Daoy (cell line): ENCODE data around the gene CEP135. TPM values are rescaled to one million over a fixed set of nuclear protein-coding genes. Genes with fewer than 3 reads are reported as not detected.
"Not testable (repeated sequence)": the region's sequence is repeated elsewhere in the genome, so short reads cannot be mapped to it uniquely, and the experiment has no call there.

Source experiments
- DNase-seq: peaks from one replicate; pipeline ENCODE4 v3.0.0-alpha.2; 2015; ENCODE audit warnings: low read depth
- total RNA-seq: library from RNA; depleted of rRNA; stranded (reverse); fragments of >200 nt; shearing (Covaris generic); gene quantifications from 2 replicates; pipeline ENCODE4 v1.2.3, GENCODE V29; 2014

CEP135 gene
- total RNA-seq, 1 experiment from 2014 or later = 5.5 TPM

DNA sequence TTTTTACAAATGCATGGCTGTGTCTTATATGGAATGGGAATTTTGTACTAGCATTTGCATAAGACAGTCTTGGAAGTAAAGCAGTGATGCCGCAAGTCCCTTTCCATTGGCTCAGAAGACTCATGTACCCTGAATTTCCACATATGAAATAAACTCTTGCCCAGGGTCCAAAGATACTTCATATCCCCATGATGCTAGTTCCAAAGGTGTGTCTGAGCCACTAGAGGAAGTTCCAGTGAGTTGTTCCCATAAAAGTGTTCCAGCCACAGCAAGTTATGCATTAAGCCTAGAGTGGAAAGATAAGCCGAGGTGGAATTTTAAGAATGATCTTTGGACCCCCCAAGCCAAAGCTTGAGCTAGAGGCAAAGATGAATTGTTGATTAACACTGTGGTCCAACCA lies 9.3 kb upstream of the CEP135 start:
- DNase-seq = no peak

DNA sequence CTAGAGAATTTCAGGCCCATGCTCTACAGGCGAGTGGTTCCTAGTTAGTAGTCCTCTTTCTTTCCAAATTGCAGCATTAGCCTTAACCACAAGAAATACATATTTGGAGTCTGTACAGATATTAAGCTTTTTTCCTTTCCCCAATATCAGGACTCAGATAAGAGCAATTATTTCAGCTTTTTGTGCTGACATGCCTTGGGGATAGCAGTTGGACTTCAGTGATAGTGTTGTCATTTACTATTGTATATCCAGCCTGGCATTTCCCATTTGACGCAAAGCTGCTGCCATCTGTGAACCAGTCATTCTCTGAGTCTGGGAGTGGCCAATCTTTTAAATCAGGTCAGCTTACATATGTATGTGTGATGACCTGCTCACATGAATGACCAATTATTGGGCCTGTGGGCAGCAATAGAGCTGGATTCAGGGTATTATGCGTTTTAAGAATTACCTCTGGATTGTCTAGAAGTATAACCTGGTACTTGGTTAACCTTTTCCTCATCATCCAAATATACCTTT lies 6.8 kb upstream of the CEP135 start:
- DNase-seq = no peak

DNA sequence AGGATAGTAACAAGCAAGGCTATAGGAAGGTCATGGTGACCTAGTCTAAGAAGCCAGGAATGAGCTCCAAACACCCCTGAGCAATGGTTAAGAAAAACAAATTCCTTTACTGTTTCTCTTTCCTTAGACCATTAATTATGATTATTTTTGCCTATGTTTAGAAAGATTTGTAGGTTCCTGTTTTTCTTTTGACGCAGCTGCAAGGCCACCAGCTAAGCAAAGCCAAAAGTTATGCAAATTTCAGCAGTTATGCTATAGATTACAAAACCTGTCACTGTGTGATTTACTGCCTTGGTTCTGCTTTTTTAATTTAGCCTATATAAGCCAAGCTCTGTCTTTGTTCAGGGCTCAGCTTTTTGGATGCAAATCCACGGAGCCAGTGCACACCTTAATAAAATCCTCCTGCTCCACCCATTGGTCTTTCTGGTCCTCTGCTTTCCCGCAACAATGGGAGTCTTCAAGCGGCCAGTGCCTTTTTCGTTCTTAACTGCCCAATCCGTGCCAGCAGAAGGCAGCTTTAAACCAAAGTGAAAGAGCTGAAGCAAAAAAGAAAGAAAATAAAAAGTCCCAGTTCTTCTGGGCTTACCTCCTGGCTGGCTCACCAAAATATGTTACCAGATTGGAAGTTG lies 1.4 kb upstream of the CEP135 start:
- peak; percentile 9 for DNase-seq

DNA sequence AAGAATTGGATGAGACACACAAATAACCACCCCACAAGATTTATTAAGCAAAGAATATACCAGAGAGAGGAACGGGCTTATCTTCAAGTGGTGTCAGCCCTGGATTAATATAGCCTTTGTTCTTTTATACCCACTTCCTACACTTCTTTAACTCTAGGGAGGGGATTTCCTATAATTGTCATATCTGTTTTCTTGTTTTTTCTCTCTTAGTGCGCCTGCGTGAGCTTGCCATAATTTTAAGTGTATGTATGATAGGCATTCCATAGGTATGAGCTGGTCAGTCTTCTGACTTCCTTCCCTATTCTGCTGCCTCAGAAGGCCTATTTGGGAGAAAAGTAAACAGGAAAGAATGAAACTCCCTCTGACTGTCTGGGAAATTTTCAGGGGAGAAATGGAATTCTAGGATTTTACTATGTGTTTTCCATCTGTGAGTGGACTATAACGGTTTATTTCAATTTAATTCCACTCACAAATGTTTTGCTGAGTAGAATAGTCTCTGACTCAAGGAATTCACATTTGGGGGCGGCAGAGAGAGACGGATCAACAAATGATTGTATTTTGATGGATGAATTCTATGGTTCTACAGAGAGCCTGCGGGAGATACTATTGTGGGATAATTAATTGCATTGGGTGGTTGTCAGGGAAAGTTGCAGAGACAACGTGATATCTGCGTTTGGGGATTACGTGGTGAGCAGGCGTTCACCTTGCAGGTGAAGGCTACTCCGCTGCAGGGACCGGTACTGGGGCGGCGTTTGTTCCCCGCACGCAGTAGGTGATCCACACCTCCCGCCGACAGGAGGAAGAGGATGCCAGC lies 626 bp upstream of the CEP135 start:
- DNase-seq = peak; percentile 84

DNA sequence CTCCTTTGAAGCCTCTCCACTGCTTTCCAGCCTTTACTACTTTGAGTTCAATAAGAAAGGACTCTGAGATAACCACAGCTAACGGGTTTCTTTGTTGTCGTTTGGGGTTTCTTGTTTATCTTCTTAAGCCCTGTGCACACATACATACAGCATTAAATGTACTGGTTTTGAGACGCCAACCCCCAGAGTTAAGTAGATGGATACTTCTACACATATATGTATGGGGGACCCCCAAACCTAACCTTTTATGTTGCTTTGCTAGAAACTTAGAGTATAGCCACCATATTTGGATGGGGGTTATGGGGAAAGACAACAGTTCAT lies 697 bp downstream of the CEP135 start:
- peak; percentile 0 for DNase-seq

DNA sequence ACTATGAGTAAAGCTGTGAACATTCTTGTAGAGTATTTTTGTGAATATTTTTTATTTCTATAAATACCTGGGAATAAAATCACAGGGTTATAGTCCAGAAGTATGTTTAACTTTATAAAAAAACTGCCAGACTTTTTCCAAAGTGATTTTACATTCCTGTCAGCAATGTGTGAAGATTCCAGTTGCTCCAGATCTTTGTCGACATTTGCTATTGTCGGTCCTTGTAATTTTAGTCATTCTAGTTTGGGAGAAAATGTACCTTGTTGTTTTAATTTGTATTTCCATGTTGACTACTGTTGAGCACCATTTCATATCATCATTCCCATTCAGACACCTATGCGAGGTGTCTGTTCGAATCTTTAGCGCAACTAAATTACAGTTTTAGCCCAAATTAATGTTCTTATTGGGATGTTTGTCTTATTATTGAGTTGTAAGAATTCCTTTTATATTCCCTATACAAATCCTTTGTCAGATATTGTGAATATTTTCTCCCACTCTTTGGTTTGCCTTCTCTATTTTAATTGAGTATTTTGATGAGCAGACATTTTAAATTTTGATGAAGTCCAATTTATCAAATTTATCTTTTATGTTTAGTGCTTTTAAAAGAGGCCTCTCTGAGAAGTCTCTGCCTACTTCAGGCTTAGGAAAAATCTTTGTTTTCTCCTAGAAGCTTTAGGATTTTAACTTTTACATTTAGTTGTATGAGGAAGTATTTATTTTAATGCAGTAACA lies 2.6 kb downstream of the CEP135 start:
- no peak for DNase-seq

DNA sequence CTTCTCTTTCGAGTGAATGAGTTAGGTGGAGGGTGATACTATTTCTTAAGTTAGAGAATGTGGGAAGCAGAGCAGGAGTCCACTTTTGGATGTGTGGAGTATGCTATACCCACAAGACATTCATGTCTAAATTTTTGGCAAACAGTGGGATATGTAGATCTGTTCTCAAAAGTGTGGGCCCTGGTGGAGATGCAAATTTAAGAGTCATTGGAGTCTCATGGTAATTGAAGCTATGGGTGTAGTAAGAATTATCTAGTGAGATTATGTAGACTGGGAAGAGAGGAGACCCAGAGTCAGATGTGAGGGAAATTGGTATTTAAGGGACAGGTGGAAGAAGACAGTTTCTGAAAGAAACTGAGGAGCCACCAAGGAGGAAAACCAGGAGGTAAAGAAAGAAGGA lies 7.0 kb downstream of the CEP135 start:
- no peak for DNase-seq

DNA sequence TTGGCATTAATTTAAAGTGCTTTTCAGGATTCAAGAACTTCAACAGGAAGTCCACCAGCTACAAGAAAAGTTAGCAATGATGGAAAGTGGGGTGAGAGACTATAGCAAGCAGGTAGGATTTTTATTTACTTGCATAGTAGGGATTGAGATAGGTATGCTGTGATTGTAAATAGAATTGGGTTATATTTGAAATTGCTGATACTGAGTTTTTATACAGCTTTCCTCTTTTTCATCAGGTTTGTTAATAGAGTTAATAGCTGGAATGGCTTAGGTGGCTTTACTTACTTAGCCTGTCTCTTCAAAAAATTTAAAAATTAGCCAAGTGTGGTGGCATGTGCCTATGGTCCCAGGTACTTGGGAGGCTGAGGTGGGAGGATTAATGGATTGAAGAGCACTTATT lies 10.9 kb downstream of the CEP135 start:
- no peak for DNase-seq

DNA sequence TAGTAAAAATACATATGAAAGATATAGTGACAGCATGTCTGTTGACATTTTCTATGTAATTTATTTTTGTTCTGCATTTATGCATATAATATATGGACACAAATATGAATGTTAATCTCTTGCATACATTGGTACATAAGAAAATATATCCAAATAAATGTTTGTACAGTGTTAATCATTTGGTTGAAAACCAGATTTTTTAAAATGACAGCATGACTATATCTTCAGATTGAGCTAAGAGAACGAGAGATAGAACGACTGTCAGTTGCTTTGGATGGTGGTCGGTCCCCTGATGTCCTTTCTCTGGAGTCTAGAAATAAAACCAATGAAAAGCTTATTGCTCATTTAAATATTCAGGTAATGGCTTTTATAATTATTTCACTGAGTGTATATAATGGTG lies 15.3 kb downstream of the CEP135 start:
- no peak for DNase-seq

DNA sequence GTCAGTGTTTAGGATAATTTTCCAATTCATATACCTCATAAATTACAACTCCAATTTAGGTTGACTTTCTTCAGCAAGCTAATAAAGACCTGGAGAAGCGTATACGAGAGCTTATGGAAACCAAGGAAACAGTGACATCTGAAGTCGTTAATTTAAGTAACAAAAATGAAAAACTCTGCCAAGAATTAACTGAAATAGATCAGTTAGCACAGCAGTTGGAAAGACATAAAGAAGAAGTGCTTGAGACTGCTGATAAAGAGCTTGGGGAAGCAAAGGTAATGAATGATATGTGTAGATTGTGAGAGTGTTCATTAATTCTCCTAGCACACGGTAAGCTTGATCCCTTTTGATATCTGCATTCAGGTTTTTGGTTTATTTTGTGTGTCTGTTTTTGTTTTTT lies 16.8 kb downstream of the CEP135 start:
- DNase-seq = no peak

DNA sequence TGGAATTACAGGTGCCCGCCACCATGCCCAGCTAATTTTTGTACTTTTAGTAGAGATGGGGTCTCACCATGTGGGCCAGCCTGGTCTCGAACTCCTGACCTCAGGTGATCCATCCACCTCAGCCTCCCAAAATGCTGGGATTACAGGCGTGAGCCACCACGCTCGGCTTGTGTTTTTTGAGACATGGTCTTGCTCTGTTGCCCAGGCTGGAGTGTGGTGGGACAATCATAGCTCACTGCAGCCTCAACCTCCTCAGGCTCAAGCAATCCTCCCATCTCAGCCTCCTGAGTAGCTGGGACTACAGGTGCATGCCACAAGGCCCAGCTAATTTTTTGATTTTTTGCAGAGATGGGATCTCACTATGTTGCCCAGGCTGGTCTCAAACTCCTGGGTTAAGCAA lies 17.6 kb downstream of the CEP135 start:
- not testable (repeated sequence) for DNase-seq

DNA sequence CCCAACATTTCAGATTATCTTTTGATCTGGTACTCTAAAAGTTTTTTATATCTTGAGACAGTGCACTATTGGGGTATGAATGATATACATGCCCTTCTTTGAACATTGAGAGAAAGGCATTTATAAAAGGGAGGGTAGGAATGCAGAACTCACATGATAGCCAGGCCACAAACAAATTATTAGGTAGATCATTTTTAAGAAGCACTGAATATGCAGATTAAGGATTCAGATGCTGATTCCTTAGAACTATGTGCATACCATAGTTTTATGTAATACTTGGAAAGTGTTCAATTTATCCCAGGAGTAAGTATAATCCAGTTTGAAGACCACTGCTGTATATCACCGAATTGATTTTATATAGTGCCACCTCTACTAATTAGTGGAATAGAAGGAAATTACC lies 18.6 kb downstream of the CEP135 start:
- DNase-seq = no peak

DNA sequence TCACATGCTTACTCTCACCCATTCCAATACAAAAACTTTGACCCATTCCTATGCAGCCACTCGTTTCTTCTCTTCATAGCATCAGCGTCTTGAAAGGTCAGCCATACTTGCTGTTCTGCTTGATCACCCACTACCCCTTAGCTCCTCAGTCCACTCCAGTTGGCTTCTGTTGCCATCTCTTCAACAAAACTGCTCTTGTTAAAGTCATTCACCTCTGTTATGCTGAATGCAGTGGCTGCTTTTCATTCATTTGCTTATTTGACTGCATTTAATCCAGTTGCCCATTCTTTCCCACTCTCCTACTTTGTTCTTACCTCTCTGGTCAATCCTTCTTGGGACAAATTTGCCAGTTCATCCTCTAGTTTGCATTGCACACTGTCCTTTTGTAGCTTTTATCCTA lies 24.9 kb downstream of the CEP135 start:
- DNase-seq = no peak

DNA sequence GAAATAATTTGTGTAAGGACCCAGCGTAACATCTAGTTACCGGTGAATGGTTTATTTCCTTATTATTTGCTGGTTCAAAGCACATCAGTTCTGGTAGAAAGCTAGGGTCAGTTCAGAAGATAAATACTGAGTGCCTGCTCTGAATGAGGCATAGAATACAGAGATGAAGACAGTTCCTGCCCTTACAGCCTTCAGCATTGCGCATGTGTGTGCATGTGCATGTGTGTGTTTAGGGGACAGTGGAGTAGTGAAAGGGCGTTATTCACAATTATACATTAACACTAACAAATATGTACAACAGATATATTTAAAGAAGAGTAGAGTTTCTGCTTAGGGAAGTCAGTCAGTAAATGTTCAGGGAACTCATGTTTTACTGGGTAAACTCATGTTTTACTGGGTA lies 29.1 kb downstream of the CEP135 start:
- no peak for DNase-seq

DNA sequence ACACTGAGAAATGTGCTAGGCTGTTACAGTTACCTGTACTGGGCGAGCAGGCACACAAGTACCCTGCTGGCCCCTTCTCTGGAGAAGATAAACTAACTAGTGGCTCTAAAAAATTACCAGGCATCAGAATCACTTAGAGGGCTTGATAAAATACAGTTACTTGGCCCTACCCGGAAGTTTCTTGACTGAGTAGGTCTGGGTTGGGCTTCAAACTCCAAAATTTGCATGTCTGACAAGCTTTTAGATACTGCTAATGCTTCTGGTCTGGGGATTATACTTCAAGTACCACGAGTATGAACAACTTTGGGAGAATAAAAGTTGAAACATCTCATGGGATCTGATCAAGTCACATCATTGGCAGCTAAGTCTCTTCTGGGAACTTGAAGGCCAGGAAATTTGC lies 30.8 kb downstream of the CEP135 start:
- DNase-seq = no peak

DNA sequence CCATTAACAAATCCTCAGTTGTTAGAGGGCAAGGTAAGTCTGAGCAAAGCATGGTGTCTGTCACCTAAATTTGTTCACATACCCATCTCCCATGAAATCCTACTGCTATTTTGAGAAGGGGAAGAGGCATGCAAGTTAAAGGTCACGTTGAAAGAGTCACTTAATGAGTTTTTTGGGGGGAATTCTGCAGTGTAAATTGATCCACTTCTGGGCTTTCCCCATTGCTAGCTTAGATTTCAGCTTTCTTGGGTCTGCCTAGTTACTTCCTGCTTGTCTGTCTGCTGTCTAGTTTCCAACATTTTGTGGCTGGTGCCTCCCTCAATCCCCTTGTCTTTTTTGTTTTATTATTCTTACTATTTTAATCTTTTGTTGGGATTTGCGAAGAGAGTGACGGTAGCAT lies 32.0 kb downstream of the CEP135 start:
- DNase-seq = no peak

DNA sequence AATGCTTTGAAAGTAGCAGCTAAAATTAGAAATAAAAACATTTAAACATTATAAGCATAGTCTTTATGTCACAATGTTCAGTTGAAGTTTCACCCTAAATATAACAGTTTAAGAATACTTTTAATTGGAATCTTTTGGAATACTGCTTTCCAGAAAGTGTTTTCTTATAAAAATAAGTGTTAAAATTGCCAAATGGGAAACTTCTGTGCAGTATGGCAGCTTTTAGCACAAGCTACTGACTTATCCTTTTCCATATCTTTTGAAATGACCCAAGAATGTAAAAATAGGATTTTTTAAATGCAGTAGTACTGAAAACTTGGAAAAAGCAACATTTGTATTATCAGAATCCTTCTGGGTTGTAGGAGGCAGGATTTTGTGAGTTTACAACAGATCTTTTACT lies 34.2 kb downstream of the CEP135 start:
- DNase-seq = no peak

DNA sequence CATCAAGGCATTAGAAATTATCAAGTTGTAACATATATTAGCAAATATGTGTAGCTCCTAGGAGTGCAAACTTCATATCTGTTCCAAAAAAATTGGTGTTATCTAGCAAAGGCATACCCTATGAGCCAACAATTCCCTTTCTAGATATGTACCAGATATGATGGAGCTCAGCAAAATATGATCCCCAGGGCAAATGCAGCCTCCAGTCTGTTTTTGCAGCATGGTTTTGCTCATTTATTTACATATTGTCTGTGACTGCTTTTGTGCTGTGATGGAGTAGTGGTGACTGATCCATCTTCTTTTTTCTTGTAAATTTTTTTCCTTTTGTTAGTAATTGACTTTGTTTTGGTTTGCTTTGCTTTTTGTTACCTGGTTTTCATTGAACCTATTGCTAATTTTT lies 41.0 kb downstream of the CEP135 start:
- no peak for DNase-seq

DNA sequence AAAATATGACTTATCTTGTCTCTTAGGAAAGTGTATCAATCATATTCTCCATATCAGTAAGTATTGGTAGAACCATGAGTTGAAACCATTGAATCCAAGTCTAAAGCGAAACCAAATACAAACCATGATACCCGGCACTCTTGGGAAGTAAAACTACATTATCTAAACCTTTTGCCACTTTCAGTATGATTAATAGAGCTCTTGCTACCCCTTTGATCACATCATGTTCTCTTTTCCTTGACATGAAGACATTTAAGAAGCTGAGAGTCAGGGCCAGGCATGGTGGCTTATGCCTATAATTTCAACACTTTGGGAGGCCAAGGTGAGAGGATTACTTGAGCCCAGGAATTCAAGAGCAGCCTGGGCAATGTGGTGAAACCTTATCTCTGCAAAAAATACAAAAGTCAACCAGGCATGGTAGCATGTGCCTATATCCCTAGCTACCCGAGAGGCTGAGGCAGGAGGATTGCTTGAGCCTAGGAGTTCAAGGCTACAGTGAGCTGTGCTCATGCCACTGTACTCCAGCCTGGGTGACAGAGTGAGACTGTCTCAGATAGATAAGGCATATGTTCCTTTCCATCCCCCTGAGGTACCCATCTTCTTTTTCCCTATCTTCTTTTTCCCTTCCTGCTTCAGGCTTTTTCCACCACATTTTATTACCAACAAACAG lies 45.4 kb downstream of the CEP135 start:
- DNase-seq = no peak

DNA sequence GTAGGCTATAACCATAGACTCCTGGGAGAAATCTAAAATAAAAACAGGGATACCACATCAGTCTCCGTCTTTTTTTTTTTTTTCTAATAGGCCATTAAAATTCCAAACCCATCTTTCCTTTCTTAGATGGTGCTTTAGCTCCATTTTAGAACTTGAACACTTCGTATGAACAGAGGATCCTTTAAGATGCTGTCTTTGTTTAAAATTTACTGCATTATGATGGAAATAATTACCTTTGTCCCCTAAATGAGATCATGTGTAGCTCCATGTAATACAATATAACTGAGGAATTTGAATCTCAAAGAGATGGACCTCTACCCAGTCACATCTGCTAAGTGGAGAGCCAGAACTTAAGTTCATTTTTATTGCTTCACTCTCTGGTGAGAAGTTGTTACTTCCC lies 47.9 kb downstream of the CEP135 start:
- no peak for DNase-seq

DNA sequence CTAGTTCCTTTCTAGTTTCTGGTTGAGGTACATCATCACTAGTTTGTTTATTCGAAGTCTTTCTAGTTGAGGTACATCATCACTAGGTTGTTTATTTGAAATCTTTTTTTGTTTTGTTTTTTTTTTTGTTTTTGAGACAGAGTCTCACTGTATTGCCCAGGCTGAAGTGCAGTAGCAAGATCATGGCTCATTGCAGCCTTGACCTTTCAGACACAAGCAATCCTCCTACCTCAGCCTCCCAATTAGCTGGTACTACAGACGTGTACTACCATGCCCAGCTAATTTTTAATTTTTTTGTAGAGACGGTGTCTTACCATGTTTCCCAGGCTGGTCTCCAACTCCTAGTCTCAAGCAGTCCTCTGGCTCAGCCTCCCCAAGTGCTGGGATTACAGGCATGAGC lies 54.9 kb downstream of the CEP135 start:
- no peak for DNase-seq

DNA sequence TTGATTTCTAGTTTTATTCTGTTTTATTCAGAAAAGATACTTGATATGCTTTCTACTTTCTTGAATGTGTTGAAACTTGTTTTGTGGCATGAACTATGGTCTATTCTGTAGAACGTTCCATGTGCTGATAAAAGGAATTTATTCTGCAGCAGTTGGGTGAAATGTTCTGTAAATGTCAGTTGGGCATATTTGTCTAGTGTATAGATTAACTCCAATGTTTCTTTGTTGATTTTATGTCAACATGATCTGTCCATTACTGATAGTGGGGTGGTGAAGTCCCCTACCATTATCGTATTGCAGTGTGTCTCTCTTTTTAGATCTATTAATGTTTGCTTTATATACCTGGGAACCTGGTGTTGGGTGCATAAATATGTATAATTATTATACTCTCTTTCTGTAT lies 55.5 kb downstream of the CEP135 start:
- no peak for DNase-seq
